HEK293 (cell line): ENCODE results near the gene CCDC13.

Experiments
- CTCF ChIA-PET: fragments of 350-600 bp; formaldehyde crosslinking; extraction: SDS; loops from one replicate; lab custom pipeline; 2021; ENCODE audit warnings: antibody characterized with exemption; lab: Yijun Ruan, JAX
- POLR2A ChIA-PET: fragments of 300-600 bp; formaldehyde crosslinking; extraction: SDS; loops from one replicate; lab custom pipeline; 2020; ENCODE audit warnings: antibody characterized with exemption, inconsistent platforms; lab: Yijun Ruan, JAX
- H3K27ac ChIP-seq: fragments of 200-500 bp; sonication (Bioruptor generic); 2 replicates; pipeline ENCODE4 v1.5.1; 2014; ENCODE audit warnings: low read depth, low read length, control low read depth, inconsistent platforms; ENCODE audit errors: extremely low read depth
- H3K36me3 ChIP-seq, 2 experiments: fragments of 200-500 bp in 1 of 2; sonication (Bioruptor generic) in 1 of 2; 1 replicate in 1 of 2; 2 replicates in 1 of 2; pipeline ENCODE4 v1.5.1; 2014 to 2017; ENCODE audit warnings: inconsistent platforms in 2 of 2, low read length in 2 of 2; ENCODE audit not compliant: control insufficient read depth in 2 of 2, insufficient read depth in 1 of 2
- H3K4me1 ChIP-seq: fragments of 200-500 bp; sonication (Bioruptor generic); 2 replicates; pipeline ENCODE4 v1.5.1; 2014; ENCODE audit warnings: mild to moderate bottlenecking, low read length, inconsistent platforms; ENCODE audit not compliant: control insufficient read depth, insufficient read depth
- H3K4me3 ChIP-seq: 2 replicates; pipeline ENCODE4 v1.5.1; 2011; ENCODE audit warnings: low read depth, mild to moderate bottlenecking, control low read depth, low read length, moderate library complexity
- H3K9me3 ChIP-seq: fragments of 200-500 bp; sonication (Bioruptor generic); 2 replicates; pipeline ENCODE4 v1.5.1; 2014; ENCODE audit warnings: low read depth, low read length, inconsistent platforms; ENCODE audit not compliant: control insufficient read depth, insufficient read depth
- KLF10 ChIP-seq: fragments of 450-650 bp; IDR thresholded peaks from 2 replicates; pipeline ENCODE4 v1.5.1; 2018; ENCODE audit warnings: missing biosample characterization, mild to moderate bottlenecking, missing genetic modification characterization
- PBX3 ChIP-seq: sonication (generic); formaldehyde crosslinking; IDR thresholded peaks from 2 replicates; pipeline ENCODE4 v1.8.1; 2022; ENCODE audit warnings: mild to moderate bottlenecking, moderate library complexity, missing genetic modification reagents
- REST ChIP-seq: fragments of 450-650 bp; formaldehyde crosslinking; IDR thresholded peaks from 2 replicates; pipeline ENCODE4 v1.5.1; 2016; ENCODE audit warnings: missing biosample characterization, missing genetic modification characterization
- ZBTB44 ChIP-seq: fragments of 450-650 bp; IDR thresholded peaks from 2 replicates; pipeline ENCODE4 v1.5.1; 2018; ENCODE audit warnings: missing biosample characterization, mild to moderate bottlenecking, missing genetic modification characterization
- ZBTB48 ChIP-seq: fragments of 450-650 bp; formaldehyde crosslinking; IDR thresholded peaks from 2 replicates; pipeline ENCODE4 v1.5.1; 2016; ENCODE audit warnings: missing biosample characterization, missing genetic modification characterization
- ZBTB6 ChIP-seq: fragments of 450-650 bp; formaldehyde crosslinking; IDR thresholded peaks from 2 replicates; pipeline ENCODE4 v1.5.1; 2017; ENCODE audit warnings: missing biosample characterization, missing genetic modification characterization
- ZEB2 ChIP-seq: fragments of 450-650 bp; formaldehyde crosslinking; IDR thresholded peaks from 2 replicates; pipeline ENCODE4 v1.5.1; 2016; ENCODE audit warnings: missing biosample characterization, missing genetic modification characterization
- ZNF148 ChIP-seq: fragments of 450-650 bp; formaldehyde crosslinking; IDR thresholded peaks from 2 replicates; pipeline ENCODE4 v1.5.0; 2017; ENCODE audit warnings: missing biosample characterization, missing genetic modification characterization, borderline replicate concordance
- ZNF324 ChIP-seq: fragments of 450-650 bp; formaldehyde crosslinking; IDR thresholded peaks from 2 replicates; pipeline ENCODE4 v1.5.1; 2016; ENCODE audit warnings: missing biosample characterization, missing genetic modification characterization
- ZNF335 ChIP-seq: fragments of 450-650 bp; formaldehyde crosslinking; conservative IDR thresholded peaks from 2 replicates; pipeline ENCODE4 v1.5.1; 2016; ENCODE audit warnings: missing biosample characterization, missing genetic modification characterization
- ZNF391 ChIP-seq: fragments of 450-650 bp; formaldehyde crosslinking; IDR thresholded peaks from 2 replicates; pipeline ENCODE4 v1.5.1; 2016; ENCODE audit warnings: low read depth, missing biosample characterization, missing genetic modification characterization, borderline replicate concordance
- ZNF529 ChIP-seq: fragments of 450-650 bp; formaldehyde crosslinking; IDR thresholded peaks from 2 replicates; pipeline ENCODE4 v1.5.1; 2017; ENCODE audit warnings: missing genetic modification characterization, missing biosample characterization; ENCODE audit not compliant: insufficient replicate concordance
- ZNF548 ChIP-seq: fragments of 450-650 bp; formaldehyde crosslinking; IDR thresholded peaks from 2 replicates; pipeline ENCODE4 v1.5.1; 2016; ENCODE audit warnings: missing biosample characterization, missing genetic modification characterization
- ZNF704 ChIP-seq: fragments of 450-650 bp; formaldehyde crosslinking; IDR thresholded peaks from 2 replicates; pipeline ENCODE4 v1.5.1; 2016; ENCODE audit warnings: missing biosample characterization, missing genetic modification characterization
- ZSCAN16 ChIP-seq: fragments of 450-650 bp; formaldehyde crosslinking; IDR thresholded peaks from 2 replicates; pipeline ENCODE4 v1.5.1; 2016; ENCODE audit warnings: missing biosample characterization, missing genetic modification characterization
- ZSCAN4 ChIP-seq: fragments of 450-650 bp; formaldehyde crosslinking; IDR thresholded peaks from 2 replicates; pipeline ENCODE4 v1.5.1; 2017; ENCODE audit warnings: missing biosample characterization, missing genetic modification characterization

Gene CCDC13

GRCh38 chr3:42773409-42773751 lies 327 bp upstream of the CCDC13 start (continued):
- TF ChIP-seq ZBTB44 (tag by site-specific recombination) (no peak), ZNF391 (tag by site-specific recombination) (no peak)

- Histone ChIP-seq H3K4me1 (no peaks in the 10 kb centered on the region), H3K9me3 (no peaks in the 10 kb centered on the region), H3K36me3 (no peaks in the 10 kb centered on the region)
- CTCF ChIA-PET, result no interaction called here
- POLR2A ChIA-PET, result no interaction called here
- TF ChIP-seq ZBTB48 (tag by site-specific recombination), result no peak
- TF ChIP-seq REST (tag by site-specific recombination), result no peak
- TF ChIP-seq ZSCAN16, result no peak
- TF ChIP-seq PBX3 (CRISPR knock-in tag), result no peak
- TF ChIP-seq ZNF335, result no peak
- TF ChIP-seq KLF10 (tag by site-specific recombination), result no peak
- TF ChIP-seq ZNF324, result no peak
- no peak for TF ChIP-seq ZSCAN4 (tag by site-specific recombination)
- no peak for TF ChIP-seq ZNF548 (tag by site-specific recombination)
- TF ChIP-seq, all 188 proteins: peak for 0
- H3K4me3 ChIP-seq, result no peak overlapping the region
- H3K27ac ChIP-seq, result no peak overlapping the region
These were observed 1.8 kb downstream of the CCDC13 start for GRCh38 chr3:42771271-42771670.

GRCh38 chr3:42769477-42770131 lies 3.4 kb downstream of the CCDC13 start:
- no peak overlapping the region for H3K4me3 ChIP-seq
- no peaks in the 10 kb centered on the region for H3K4me1 ChIP-seq
- no peaks in the 10 kb centered on the region for H3K9me3 ChIP-seq
- CTCF ChIA-PET, result interaction anchor here (1.4 kb wide), 1 partner anchor 62 kb away, joined by 5 read pairs; no protein-coding TSS in a partner anchor
- no peaks in the 10 kb centered on the region for H3K36me3 ChIP-seq
- no peak overlapping the region for H3K27ac ChIP-seq
- POLR2A ChIA-PET, result no interaction called here
- TF ChIP-seq ZEB2 (tag by site-specific recombination) (no peak), ZBTB6 (tag by site-specific recombination) (no peak), ZNF529 (tag by site-specific recombination) (no peak), KLF10 (tag by site-specific recombination) (no peak), ZNF148 (tag by site-specific recombination) (no peak), ZNF704 (tag by site-specific recombination) (no peak)
